Retina (tissue), 1 donor: Measurements from ENCODE around the gene MAP3K5.

Experiments
- DNase-seq: peaks from one replicate; pipeline ENCODE4 v3.0.0-alpha.2; 2016

Gene MAP3K5

GRCh38 chr6:136535017-136535765, 257.1 kb downstream of the MAP3K5 start:
- no peak for DNase-seq

GRCh38 chr6:136534268-136534667, 258.0 kb downstream of the MAP3K5 start:
- no peak for DNase-seq

DNA sequence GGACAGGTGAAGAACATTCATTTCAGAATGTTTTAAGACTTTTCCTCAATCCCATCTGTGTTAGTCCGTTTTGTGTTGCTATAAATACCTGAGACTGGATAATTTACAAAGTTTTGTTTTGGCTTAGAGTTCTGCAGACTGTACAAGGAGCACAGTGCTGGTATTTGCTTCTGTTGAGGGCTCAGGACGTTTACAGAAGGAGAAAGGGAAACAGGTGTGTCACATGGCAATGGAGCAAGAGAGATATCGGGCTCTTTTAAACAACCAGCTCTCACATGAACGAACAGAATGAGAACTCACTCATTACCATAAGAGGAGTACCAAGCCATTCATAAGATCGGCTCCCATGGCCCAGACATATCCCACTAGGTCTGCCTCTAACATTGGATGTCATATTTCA, 258.8 kb downstream of the MAP3K5 start:
- no peak for DNase-seq

- no peak for DNase-seq
Observed at GRCh38 chr6:136532030-136532429, 260.2 kb downstream of the MAP3K5 start.

GRCh38 chr6:136529710-136530109, 262.6 kb downstream of the MAP3K5 start:
- no peak for DNase-seq

DNA sequence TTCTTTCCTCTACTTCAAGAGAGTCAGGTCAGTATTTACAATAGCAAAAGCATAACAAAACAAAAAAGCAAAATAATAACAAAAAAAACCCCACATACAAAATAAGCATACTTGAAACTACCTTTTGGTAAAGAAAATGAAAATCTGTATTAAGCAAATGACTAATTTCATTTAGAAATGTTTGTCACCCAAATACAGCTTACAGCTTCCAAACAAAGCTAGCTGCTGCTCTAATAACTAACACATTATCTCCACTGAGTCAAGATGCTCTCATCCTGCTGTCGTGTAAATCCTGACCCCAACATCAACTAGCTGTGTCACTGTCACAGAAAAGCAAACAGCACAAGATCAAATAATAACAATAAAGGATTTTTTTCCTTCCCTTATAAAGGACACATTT, 263.8 kb downstream of the MAP3K5 start:
- no peak for DNase-seq

DNA sequence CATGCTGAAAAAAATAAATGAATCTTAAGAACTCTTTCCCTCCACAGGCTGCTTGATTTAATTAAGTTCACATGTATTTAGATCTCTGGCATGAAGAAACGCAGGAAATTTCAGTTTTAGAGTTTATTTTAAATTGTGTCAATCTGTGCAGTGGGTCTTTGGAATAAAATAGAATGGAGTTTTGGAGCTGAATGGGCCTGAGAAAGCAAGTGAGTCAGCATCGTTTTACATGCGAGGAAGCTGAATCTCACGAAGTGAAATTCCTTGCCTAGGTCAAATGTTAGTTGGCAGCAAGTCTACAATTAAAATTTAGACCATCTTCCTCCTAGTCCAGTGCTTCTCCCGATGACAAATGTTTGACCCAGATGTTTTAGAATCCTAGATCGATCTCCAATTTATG, 264.4 kb downstream of the MAP3K5 start:
- no peak for DNase-seq

DNA sequence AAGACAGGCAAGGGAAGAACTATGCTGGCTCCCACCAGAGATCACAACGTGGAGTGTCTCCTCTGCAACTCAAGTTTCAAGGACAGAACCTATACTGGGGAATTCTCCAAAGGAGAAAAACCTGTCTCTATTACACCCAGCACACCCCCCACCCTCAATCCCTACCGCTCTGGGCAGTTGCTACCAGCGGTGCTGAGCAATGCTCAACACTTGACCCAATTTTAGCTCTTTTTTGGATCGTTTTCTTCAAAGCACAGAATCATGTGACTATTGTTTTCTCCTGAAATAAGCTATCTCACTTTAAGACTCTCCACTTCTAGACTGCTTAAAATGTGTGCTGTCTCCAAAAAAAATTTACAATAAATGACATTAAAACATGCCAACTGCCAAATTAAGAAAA, 265.3 kb downstream of the MAP3K5 start:
- no peak for DNase-seq

GRCh38 chr6:136526196-136526930, 265.9 kb downstream of the MAP3K5 start:
- peak; percentile 84 for DNase-seq

- DNase-seq, result peak; percentile 44
Observed at GRCh38 chr6:136525586-136526195, 266.6 kb downstream of the MAP3K5 start.

GRCh38 chr6:136524936-136525413, 267.3 kb downstream of the MAP3K5 start:
- peak; percentile 28 for DNase-seq

DNA sequence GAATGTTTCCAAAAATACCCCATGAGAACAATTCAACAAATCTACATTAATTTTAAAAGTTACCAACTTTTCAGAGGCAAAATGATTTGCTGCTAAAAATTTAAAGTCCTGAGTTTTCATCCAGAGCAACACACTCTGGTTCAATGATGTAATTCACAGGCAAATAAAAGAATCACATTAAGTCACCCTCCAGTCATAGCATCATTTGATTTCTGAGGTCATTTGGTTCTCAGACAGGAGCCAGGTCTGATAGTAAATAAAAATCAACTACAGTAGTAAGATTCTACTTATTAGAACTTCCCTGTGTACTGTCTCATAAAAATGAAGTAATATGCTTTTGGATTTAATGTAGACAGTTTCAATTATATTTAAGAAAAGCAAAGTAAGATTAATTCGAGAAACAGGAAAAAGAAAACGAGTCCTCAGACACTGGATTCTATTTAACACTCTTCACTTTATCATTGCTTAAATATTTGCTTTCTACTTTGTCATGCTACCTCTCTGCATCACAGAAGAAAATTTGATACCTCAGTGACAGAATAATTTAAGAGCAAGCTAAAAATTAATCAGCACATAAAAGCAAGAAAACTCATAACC, 267.8 kb downstream of the MAP3K5 start:
- no peak for DNase-seq

- no peak for DNase-seq
Observed at GRCh38 chr6:136523196-136523595, 269.1 kb downstream of the MAP3K5 start.

DNA sequence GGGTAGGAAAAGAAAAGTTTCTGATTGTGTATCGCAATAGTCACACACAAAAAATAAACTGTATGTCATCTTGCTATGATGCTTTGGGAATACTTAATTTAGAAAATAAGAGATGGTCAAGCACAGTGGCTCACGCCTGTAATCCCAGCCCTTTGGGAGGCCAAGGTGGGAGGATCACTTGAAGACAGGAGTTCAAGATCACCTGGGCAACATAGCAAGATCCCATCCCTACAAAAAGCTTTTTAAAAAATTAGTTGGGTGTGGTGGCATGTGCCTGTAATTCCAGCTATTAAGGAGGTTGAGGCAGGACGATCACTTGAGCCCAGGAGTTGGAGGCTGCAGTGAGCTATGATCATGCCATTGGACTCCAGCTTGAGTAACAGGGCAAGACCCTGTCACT, 269.6 kb downstream of the MAP3K5 start:
- no peak for DNase-seq

- DNase-seq, result no peak
Observed at GRCh38 chr6:136521911-136522310, 270.4 kb downstream of the MAP3K5 start.

DNA sequence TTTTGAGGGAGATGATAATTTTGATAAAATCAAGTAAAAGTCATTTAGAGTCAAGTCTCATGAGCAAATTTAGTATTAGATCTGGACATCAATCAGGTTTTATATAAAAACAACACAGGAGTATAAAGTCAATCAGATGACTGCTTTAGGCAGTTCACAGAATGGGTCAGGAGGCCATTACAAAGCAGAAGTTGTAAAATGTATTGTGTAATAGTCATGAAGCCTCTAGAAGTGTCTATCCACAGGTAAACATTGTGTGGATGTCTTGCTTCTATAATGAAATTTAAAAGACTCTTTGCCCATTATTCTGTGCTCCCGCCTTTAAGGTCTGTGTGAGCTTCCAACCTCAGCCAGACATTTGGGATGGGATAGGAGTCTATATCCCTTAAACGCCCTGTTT, 270.9 kb downstream of the MAP3K5 start:
- DNase-seq, result no peak

- peak; percentile 17 for DNase-seq
Observed at GRCh38 chr6:136520517-136520916, 271.8 kb downstream of the MAP3K5 start.

DNA sequence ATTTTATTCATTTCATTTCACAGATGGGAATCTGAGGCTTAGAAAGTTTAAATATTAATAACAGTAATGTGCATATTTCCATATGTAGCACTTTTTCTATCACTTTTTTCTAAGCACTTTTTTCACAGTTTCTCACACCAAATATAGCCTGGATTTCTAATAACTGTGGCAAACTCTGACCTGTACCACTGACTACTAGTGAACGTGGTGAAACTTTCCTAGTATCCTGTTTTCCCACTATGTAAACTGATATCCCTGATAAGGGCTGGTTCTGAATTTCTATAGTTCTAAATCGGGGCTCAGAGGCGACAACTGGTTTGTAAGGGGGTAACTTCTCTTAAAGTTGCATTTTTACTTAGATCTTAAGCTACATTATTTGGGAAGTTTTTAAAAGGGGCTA, 274.7 kb downstream of the MAP3K5 start:
- no peak for DNase-seq

DNA sequence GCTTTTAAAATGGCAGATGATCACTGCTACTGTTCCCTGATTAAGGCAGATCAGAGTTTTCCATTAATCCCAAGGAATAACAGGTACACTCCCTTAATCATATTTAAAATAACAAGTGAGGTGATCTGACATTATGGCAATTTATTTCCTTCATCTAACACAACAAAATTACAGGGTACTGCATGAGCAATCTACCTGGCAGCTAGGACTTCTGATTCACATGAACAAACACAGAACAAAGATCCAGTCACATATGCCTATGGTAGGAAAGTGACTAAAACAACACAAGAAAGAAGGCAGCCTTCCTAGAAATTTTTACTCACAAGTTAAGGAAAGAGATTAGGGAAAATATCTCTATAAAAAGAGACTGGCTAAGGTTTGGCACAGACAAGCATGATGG, 275.3 kb downstream of the MAP3K5 start:
- no peak for DNase-seq

DNA sequence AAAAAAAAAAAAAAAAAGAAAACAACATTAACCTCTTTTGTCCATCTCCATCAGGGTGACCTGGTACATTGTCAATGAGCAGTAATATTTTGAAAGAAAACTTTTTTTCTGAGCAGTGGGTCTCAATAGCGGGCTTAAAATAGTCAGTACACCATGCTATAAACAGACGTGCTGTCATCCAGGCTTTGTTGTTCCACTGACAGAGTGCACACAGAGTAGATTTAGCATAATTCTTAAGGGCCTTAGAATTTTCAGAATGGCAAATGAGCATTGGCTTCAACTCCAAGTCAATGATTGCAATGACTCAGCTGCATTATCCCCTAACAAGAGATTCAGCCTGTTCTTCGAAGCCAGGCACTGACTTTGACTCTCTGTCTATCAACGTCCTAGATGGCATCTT, 277.7 kb downstream of the MAP3K5 start:
- DNase-seq, result no peak

- DNase-seq, result no peak
Observed at GRCh38 chr6:136511926-136512325, 280.4 kb downstream of the MAP3K5 start.

DNA sequence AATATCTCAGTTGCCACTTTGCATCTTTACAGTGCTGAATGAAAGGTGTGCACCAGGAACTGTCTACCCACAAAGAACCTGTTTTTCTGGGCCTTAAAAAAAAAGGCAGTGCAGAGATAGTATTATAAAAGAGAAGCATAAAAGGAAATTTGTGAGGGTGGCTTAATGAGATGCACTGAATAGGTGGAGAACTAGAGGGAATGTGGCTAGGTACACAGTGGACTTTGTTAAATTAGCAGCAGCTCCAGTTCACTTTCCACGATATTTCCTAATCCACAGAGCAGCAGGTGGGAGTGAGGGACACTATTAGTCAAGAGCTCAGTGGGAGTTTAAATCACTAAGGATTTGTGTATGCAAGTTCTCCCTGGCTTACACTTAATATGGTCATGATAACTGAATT, 280.9 kb downstream of the MAP3K5 start:
- DNase-seq, result no peak

DNA sequence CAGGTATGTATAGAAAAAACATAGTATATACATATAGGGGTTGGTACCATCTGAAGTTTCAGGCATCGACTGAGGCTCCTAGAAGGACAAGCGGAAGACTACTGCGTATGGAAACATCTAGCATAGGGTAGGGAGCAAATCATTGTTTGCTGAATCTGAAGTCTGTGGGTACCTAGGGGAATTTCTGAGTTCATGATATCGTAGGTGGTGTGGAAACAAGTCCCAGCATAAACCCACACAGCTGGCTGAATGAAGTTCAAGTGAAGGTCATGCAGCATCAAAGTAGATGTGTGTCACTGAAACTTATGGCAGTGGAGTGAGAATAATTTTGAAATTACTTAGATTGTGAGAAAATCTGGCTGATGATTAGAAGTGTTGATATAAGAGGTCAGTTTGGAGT, 281.5 kb downstream of the MAP3K5 start:
- no peak for DNase-seq

DNA sequence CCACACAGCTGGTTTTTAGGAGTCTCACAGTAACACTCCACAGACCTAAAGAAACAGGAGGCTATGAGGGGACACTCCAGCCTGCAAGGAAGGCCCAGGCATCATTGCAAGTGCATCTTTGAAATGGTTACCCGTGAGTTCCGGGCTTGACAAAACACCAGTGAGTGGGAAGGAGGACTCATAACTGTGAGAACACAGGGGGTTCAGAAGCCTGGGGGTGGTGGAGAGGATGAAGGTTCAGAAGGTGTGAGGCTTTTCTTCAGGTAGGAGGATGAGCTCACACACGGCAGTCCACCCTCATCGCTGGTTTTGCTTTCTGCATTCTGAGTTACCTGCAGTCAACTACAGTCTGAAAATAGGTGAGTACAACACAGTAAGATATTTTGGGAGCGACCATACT, 282.0 kb downstream of the MAP3K5 start:
- no peak for DNase-seq
